VCaP (cell line): Measurements from ENCODE around the gene KCNJ6.

Experiments used
- H3K27ac ChIP-seq: fragments of 450-650 bp; 2 replicates; pipeline ENCODE4 v1.5.1; 2017
- TF ChIP-seq, protein P1 (sequence below): fragments of 450-650 bp; conservative IDR thresholded peaks from 2 replicates; pipeline ENCODE4 v1.5.1; 2017; ENCODE audit warnings: mild to moderate bottlenecking, moderate library complexity

Gene KCNJ6

DNA sequence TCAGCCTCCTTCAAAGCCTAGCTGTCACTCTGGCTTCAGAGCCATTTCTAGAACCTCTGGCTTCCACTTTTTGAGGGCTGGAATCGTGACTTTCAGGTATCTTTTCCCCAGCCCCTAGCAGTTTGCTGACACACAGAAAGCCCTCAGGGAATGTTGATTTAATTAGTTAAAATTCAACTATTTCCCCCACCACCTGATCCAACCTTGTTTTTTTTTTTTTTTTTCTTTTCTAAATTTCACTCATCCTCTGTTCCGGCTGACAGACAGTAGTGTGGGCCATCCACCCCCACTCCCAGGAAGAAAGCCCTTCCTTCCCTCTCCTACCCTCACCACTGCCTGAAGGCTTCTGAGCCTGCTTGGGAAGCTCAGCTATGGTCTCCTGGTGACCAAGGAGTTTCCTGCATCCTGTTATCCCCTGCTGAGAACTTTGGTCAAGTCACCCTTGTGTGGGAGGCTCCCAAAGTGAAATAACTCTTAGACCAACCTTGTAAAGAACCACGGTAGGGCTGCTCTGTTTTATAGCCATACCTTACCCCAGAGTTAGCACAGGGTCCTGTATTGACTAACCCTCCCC, 29.4 kb downstream of the KCNJ6 start:
- no peak overlapping the region for H3K27ac ChIP-seq

DNA sequence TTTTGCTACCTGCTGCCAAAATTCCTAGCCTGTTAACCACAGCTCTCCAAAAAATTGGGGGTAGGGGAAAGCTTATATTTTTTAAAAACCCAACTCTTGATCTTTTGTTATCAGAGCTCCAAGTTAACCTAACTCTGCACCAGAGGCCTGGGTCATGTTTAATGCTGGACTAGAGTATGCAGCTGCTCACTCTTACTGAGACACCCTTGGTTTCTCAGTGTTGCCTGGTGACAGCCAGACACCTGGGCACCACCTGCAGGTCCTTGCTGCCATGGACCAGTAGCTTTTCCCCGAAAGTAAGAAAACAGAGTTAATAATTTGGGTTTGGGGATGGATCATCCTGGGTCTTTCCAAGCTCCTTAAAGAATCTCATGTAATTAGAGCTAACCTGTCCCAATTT, 30.1 kb downstream of the KCNJ6 start:
- TF ChIP-seq, protein P1, sequence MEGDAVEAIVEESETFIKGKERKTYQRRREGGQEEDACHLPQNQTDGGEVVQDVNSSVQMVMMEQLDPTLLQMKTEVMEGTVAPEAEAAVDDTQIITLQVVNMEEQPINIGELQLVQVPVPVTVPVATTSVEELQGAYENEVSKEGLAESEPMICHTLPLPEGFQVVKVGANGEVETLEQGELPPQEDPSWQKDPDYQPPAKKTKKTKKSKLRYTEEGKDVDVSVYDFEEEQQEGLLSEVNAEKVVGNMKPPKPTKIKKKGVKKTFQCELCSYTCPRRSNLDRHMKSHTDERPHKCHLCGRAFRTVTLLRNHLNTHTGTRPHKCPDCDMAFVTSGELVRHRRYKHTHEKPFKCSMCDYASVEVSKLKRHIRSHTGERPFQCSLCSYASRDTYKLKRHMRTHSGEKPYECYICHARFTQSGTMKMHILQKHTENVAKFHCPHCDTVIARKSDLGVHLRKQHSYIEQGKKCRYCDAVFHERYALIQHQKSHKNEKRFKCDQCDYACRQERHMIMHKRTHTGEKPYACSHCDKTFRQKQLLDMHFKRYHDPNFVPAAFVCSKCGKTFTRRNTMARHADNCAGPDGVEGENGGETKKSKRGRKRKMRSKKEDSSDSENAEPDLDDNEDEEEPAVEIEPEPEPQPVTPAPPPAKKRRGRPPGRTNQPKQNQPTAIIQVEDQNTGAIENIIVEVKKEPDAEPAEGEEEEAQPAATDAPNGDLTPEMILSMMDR = no peak
- no peak overlapping the region for H3K27ac ChIP-seq

More for the DNA sequence above, 29.4 kb downstream of the KCNJ6 start:
- TF ChIP-seq, protein P1 = no peak

DNA sequence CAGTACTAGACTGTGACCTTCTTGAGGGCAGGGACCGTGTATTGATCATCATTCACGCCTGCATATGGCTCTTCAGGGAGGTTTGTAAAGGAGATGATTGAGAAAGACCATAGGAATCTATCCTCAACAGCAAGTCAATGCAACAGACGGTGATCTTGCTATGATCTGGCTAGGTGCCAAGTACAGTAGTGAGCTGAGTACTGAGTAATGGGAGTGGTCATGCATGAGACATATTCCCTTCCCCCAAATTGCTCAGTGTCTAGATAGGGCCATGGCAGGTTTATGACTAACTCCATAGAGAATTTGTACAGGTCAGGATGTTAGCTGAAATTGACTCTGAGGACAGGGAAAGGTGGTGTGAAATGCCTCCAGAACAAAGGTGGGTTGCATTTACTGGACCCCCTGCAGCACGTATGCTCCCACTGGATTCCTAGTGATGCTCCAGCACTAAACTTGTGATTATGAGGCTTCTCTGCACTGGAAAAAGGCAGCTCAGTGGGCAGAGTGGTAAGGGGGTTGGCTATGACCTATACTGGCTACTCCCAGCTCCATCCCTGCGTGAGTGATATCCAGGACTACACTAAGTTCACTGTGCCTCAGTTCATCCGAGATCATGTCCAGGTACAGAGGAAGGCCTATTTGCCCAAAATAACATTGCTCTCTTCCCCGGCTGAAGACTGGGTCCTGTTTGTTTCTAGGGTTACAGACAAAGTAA, 37.2 kb downstream of the KCNJ6 start:
- TF ChIP-seq, protein P1 = no peak
- no peak overlapping the region for H3K27ac ChIP-seq

DNA sequence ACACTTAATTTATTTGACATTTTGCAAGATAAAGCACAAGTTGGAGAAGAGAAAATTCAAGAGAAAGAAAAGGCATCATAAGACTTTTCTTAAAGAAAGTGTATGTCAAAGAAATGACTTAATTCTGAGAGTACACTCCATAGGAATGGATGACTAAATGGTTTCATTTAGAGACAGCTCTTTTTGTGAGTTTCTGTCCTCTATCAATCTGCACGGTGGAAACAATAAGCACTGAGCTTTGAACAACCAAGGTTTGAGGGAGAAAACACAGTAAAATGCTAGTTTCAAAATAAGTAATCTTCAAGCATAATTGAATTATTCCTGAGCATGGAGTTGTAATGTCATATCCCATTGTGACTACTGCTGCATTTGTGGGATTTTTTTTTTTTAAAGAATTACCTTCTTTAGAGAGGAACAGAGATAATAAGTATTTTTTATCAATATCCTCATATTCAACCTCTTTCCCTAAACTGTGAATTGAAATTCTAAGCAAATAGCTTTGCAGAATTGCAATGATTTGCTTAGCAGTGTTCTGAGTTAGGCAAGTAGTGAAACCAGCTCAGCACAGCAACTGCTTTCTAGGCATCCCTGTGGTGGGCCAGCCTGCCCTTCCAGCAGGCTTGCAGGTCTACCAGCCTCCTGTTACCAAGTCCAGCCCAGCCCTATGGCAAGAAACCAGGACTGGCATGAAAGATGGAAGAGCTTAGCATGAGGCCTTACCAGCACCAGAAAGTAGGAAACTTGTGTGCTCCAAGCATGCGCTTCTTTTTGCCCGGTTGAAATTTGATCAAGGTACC, 38.2 kb downstream of the KCNJ6 start:
- TF ChIP-seq, protein P1 = no peak

DNA sequence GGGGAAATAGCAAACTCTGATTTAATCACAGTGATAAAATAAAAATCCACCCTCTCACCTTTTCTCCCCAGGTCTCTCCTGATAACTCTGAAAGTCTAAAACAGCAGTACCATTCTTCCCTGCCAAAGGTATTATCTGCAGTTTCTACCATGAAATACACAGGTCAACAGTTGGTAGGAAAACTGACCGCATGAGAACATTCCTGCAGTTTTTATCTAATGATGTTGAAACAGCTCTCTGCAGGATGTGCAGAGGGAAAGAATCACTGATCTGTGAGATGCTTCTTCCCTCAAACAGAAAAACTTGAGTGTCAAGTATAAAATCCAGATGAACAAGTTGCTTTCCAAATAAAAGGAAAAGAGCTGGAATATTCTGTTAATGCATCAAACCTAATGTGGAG, 39.1 kb downstream of the KCNJ6 start:
- peak overlapping the region; percentile 3; the same call in 1 of the 2 replicates for H3K27ac ChIP-seq
- TF ChIP-seq, protein P1 = no peak

More for the DNA sequence above, 38.2 kb downstream of the KCNJ6 start:
- H3K27ac ChIP-seq = peak overlapping the region; percentile 3; the same call in 1 of the 2 replicates

DNA sequence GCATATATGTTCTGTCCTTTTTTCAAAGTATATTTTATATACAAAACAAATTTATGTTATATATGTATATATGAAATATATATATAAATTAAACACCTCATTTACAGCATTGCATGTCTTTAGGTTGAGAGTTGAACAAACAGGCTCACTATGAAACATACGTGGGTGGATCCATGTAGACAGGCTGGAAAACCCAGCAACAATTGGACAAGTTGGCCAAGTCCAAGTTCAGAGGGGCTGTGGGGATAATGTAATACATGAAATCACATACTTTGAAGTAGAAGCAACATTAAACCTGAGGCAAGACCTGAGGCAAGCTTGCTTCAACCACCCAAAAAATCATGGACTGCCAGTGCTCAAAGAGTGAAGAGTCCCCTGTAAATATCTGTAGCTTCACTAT, 39.7 kb downstream of the KCNJ6 start:
- TF ChIP-seq, protein P1 = no peak

More for the DNA sequence above, 39.7 kb downstream of the KCNJ6 start:
- H3K27ac ChIP-seq = no peak overlapping the region; the same call in 1 of the 2 replicates
